ENCODE results near the gene KIF2C.
A peak's percentile ranks its signal among the peaks of the same experiment; 100 is the strongest.
"Not testable (repeated sequence)": the region's sequence is repeated elsewhere in the genome, so short reads cannot be mapped to it uniquely, and the experiment has no call there.

The KIF2C gene

GRCh38 chr1:44739307-44740178, at the start of gene KIF2C:
Gene KIF2C (plus strand): TSS chr1:44739837. CDS start chr1:44739933, 96 bp downstream.
- DNase-seq, result peak; percentile 98

- no peak for DNase-seq
Observed at GRCh38 chr1:44693159-44693558, 46.5 kb upstream of the KIF2C start.

DNA sequence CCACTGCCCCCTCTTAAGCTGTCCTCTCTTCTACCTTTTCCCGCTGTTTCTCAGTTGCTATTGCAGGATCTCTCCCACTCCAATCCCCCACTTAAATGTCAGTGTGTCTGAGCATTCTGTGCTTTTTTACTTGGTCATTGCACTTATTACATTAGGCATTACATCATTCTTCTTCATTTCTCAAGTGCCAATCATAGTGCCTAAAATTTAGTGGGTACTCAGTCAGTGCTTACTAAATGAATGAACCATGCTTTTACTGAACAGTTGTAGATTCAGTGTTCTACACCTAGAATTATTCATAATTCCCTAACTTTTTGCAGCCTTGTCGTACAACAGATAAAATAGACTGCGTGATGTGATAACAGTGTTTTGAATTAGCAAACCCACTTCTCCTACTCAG, 45.7 kb upstream of the KIF2C start:
- DNase-seq, result no peak

DNA sequence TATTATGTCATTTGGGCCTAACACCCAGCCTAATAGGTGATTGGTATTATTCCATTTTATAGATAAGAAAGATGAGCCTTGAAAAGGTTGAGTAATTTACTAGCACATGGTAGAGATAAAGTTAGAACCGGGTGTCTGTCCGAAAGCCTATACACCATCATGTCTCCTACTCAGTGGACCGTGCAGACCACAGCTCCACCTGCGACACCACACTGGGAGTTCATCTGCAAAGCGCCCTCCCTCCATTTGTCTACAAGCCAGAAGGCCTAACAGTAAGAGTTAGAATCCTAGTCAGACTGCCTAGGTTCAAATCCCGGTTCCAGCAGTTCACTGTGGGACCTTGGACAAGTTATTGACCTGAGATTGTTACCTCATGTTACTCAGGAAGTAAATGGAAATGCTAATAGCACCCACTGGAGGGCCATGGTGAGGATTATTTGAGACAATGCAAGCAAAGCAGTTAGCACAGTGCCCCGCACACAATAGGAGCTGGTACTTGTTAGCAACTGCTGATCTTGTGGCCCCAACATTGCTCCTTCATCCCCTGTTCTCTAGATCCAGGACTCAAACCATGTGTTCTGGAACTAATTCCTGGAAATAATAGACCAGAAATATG, 44.7 kb upstream of the KIF2C start:
- no peak for DNase-seq

DNA sequence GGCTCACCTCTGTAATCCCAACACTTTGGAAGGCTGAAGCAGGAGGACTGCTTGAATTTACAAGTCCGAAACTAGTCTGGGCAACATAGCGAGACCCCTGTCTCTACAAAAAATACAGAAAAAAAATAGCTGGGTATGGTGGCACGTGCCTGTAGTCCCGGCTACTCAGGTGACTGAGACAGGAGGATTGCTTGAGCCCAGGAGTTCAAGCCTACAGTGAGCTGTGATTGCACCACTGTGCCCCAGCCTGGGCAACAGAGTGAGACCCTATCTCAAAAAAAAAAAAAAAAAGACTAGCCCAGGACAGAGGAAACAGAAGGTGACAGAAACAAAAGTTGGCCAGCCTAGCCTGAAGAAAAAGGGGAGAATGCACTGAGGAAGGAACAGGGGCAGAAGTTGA, 44.0 kb upstream of the KIF2C start:
- no peak for DNase-seq

DNA sequence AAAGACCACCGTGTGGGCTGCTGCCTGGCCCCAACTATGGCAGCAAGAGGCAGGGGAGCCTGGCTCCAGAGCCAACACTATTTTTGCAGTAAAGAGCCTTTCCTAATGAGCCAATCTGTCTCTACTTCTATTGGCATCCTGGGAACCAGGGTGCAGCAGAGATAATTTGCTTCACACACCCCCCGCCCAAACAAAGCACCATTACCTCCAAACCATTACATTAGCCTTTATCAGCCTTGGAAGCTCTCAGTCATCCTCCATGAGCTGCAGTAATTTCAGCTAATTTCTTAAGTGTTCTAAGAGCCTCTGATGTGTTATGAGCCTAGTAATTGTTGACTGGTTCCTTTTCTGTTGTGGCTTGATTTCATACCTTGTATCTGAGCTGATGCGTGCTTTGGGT, 43.5 kb upstream of the KIF2C start:
- DNase-seq, result no peak

- DNase-seq, result no peak
Observed at GRCh38 chr1:44696789-44697345, 42.8 kb upstream of the KIF2C start.

GRCh38 chr1:44698138-44698537, 41.5 kb upstream of the KIF2C start:
- DNase-seq, result no peak

DNA sequence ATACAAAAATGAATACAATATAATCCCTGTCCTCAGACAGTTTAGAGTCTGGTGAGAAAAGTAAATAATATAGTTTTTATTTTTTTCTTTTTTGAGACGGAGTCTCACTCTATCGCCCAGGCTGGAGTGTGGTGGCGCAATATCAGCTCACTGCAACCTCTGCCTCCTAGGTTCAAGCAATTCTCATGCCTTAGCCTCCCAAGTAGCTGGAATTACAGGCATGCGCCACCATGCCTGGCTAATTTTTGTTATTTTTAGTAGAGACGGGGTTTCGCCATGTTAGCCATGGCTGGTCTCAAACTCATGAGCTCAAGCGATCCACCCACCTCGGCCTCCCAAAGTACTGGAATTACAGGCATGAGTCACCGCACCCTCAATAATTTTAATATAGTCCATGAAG, 40.3 kb upstream of the KIF2C start:
- DNase-seq, result not testable (repeated sequence)

DNA sequence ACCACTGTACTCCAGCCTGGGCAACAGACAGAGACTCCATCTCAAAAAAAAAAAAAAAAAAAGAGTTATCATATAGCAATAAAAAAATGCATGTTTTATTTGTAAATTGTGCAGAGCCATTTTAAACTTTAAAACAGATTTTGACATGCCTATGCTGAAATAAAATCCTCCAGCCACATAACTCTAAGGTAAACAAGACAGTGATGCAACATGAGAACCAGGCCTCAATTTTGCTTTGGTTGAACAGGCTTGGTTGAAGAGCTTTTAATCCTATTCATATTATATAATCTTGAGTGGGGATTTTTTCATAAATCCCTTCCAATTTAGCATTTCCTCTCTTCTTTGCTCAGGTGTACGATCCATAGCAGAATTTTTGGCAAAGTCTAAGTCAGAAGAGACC, 39.1 kb upstream of the KIF2C start:
- peak; percentile 4 for DNase-seq

DNA sequence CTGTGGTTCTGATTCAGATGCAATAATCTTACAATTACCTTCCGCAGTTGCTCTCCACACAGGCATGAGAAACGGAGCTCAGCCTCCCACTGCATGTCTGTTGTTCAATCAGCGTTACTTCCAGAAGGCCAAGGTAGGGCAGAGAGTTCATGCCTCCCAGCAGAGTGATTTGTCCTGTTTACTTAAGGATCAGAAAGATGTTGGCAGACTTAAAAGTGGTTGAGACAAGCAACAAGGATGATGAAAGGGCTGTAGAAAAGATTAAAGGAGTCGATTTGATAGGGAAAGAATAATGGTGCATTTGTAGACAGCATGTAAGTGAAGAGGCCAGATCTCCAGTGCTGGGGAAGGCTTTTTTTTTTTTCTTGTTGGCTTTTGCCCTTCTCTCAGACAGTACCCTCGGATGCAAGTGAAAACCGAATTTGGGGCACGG, 38.5 kb upstream of the KIF2C start:
- DNase-seq, result no peak

- DNase-seq, result no peak
Observed at GRCh38 chr1:44705470-44705869, 34.2 kb upstream of the KIF2C start.

DNA sequence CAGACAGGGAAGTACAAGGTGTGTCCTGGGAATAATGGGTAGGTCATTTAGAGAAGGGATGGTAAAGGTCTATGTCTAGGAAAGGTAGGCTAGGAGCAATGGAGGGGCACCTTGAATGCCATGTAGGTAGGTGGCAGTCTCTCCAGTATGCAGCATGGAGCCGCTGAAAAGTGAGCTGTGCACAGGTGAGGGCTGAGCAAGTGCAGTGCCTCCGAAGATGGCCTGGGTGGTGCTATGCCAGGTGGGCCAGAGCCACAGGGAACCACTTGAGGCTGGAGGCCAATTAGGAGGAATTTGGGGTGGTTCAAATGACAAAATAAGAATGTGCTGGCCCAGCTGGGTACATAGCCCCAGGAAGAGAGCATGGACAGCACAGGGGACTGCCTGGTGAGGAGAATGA, 33.7 kb upstream of the KIF2C start:
- DNase-seq, result peak; percentile 7

DNA sequence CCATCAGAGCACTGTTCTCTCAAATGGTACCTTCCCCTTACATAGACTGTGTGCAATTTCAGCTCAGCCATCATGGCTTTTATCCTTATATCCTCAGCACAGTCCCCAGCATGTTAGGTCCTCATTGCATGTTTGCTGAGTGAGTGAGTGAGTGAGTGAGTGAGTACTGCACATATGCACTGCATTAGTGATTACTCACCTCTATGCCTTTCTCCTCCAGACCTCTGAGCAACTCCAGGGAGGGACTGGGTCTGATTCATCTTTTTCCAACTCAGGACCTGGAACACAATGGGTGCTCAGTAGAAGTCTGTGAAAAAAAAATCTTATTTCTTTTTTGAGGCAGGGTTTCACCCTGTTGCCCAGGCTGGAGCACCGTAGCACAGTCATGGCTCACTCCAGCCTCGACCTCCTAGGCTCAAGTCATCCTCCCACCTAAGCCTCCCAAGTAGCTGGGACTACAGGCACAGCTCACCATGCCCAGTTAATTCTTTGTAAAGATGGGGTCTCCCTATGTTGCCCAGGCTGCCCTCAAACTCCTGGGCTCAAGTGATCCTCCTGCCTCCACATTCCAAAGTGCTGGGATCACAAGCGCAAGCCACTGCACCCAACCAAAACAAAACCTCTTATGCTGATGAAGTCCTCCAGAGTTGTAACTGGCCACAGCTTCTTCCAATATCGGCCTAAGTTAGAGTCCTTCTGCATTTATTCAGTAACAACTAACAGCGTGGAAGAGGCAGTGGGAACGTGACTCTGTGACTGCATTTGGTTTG, 32.3 kb upstream of the KIF2C start:
- no peak for DNase-seq

DNA sequence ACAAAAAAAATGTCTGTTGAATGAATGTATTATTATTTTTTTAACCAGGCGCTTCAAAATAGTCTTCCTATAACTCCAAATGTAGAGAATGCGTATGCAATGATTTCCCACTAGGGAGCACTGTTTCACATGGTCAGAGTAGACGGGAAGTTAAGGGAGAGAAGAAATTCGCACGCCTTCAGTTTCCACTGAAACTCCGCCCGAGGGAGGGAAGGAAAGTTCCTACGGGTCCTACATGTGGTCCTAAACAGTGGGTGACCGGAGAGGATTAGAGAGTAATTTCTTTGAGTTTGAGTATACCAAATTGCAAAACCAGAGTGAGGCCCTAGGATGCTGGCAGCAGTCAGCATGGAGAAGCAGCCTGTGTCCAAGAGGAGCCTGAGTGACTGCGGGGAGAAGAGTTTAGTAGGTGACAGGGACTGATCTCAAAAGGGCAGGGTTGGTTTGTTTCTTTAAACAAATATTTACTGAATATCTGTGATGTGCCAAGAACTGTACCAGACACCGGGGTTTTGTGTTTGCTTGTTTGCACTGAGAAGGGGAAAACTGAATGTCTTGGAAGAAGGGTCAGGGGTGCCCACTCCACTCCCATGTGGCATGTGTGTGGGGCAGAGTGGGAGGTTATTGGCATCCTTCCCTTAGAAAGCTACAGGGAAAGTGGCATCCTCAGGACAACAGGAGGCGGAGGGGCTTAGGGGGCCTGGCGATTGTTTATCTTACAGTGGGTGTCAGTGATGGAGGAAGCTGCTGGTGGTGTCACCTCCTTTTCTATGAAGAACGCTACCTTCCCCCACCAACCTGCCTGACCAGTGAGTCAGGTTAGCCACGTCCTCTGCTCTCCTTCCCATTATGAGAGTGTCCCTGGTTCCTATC, 31.4 kb upstream of the KIF2C start:
- no peak for DNase-seq

GRCh38 chr1:44713321-44713781, 26.3 kb upstream of the KIF2C start:
- peak; percentile 38 for DNase-seq

DNA sequence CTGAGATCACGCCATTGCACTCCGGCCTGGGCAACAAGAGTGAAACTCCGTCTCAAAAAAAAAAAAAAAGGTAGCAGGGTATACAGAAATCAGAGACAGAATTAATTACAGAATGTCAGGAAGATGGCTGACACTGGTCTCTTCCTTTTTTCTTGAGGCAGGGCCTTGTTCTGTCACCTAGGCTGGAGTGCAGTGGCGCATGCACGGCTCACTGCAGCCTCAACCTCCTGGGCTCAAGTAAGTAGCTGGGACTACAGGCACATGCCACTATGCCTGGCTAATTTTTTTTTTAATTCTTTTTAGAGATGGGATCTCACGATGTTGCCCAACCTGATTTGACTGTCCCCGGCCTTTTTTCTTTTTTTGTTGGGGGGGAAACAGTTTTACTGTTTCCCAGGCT, 25.1 kb upstream of the KIF2C start:
- DNase-seq, result no peak

DNA sequence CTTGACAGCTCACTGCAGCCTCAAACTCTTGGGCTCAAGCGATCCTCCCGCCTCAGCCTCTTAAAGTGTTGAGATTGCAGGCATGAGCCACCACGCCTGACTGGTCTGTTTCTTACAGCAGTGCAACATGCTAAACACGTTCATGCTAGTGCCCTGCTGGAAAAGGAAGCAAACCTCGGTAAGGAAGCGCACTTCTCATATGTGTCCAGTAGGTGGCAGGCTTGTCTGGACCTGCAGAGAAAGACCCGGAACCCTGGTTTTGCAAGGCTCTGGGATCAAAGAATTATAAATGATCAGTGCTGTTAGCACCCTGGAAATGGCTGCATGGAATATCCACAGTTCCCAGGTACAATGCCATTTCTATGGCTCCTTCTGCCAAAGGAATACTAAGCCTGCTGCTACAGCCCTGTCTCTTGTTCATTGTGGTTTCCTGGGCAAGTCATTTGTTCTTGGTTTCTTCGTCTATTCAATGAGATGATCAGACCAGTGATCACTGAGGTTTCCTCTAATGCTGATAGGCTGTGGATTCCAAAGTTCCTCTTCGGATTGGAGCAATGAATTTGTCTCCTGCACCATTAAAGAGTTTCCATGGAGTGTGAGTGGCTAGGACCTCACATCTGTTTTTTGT, 24.6 kb upstream of the KIF2C start:
- peak; percentile 58 for DNase-seq

GRCh38 chr1:44717156-44717555, 22.5 kb upstream of the KIF2C start:
- no peak for DNase-seq

DNA sequence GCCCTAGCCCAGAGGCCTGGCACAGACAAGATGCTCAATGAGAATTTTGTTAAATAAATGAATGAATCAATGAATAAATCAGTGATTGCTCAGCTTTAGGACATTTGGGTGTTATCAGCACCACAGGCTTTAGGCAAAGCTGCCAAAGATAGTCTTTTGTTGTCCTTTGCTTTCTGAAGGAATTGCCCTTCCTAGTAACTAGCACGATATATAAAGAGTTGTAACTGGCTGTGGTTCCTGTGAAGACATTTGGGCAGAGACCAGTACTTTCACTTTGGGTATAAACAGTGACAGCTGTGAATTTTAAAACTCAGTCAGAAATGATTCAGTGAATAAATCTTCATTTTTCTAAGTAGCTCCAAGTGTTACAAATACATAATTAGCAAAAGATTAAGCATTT, 22.0 kb upstream of the KIF2C start:
- DNase-seq, result no peak

DNA sequence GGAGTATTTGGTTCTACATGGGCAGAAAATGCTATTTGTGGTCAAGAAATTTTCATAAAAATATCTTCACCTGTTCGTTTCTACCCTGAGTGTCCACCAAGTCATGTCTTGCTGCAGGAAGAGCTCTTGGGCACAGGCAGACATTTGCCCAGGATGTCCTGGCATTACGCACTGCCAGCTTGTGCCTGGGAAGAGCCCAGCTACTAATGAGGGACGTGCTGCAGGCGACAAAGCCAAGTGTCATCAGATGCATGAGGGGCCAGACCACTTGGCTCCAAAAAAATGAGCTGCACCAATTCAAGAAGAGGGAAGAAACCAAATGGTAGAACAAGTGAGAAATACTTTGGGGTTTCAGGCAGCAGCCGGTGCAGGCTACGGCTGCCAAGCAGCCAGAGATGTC, 21.5 kb upstream of the KIF2C start:
- no peak for DNase-seq

GRCh38 chr1:44719318-44719717, 20.3 kb upstream of the KIF2C start:
- no peak for DNase-seq

All from NCI-H2171 treated with DMSO at 0.1 percent for 48 hours (cell line).